ENCODE results near the gene CKAP5. TPM values are rescaled to one million over a fixed set of nuclear protein-coding genes. Genes with fewer than 3 reads are reported as not detected.

CKAP5 gene
- total RNA-seq, 2 donors from 2014 or later, result 162 to 211 TPM

DNA sequence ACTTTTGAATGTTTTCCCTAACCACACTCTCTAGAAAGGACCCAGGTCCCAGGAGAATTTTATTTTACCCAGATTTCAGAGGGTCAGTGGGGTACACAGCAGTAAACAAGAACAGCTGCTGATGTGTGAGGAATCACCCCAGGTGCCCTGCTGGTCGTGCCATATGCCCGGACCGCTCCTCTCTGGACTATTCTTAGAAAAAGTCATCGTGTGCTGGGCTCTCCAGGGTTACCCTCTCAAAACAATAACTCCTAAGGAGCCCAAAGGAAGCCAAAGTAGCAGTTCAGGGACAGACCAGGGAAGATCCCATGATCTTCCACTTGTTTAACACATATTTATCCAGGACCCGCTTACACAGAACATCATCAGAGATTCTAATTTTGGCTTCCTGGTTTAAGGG, 42.6 kb upstream of the CKAP5 start:
- no peak overlapping the region for H3K27ac ChIP-seq (ENCODE audit: low read depth, low read length)
- H3K9me3 ChIP-seq (ENCODE audit: control insufficient read depth, low read length), result no peaks in the 10 kb centered on the region
- no peaks in the 10 kb centered on the region for H3K4me1 ChIP-seq (ENCODE audit: control insufficient read depth, insufficient read depth, low read length)
- Mint-ChIP-seq H3K36me3 (ENCODE audit: low read depth) (peaks cover 29% of the 10 kb centered on the region), H3K9me3 (peaks cover 5% of the 10 kb centered on the region), H3K4me1 (no peaks in the 10 kb centered on the region), H3K4me3 (no peak overlapping the region), H3K27me3 (ENCODE audit: insufficient read depth) (no peaks in the 10 kb centered on the region), H3K27ac (no peak overlapping the region)
- no peaks in the 10 kb centered on the region for H3K27me3 ChIP-seq (ENCODE audit: control insufficient read depth, insufficient read depth, low read length, poor library complexity, severe bottlenecking)
- no peak for DNase-seq
- no peak overlapping the region for H3K4me3 ChIP-seq (ENCODE audit: low read length)
- H3K9ac ChIP-seq (ENCODE audit: extremely low read depth, low read length, poor library complexity, severe bottlenecking), result no peak overlapping the region
- TF ChIP-seq, protein P1, sequence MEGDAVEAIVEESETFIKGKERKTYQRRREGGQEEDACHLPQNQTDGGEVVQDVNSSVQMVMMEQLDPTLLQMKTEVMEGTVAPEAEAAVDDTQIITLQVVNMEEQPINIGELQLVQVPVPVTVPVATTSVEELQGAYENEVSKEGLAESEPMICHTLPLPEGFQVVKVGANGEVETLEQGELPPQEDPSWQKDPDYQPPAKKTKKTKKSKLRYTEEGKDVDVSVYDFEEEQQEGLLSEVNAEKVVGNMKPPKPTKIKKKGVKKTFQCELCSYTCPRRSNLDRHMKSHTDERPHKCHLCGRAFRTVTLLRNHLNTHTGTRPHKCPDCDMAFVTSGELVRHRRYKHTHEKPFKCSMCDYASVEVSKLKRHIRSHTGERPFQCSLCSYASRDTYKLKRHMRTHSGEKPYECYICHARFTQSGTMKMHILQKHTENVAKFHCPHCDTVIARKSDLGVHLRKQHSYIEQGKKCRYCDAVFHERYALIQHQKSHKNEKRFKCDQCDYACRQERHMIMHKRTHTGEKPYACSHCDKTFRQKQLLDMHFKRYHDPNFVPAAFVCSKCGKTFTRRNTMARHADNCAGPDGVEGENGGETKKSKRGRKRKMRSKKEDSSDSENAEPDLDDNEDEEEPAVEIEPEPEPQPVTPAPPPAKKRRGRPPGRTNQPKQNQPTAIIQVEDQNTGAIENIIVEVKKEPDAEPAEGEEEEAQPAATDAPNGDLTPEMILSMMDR (conservative IDR thresholded peaks at IDR 0.05), result no peak
- 90 to 100% methylated on average over 2 to 5 of the region's 5 CpGs for WGBS, 2 experiments (ENCODE audit: insufficient coverage in 1 of 2, insufficient read length in 1 of 2)
- H3K36me3 ChIP-seq (ENCODE audit: control insufficient read depth, insufficient read depth, low read length), result no peaks in the 10 kb centered on the region

DNA sequence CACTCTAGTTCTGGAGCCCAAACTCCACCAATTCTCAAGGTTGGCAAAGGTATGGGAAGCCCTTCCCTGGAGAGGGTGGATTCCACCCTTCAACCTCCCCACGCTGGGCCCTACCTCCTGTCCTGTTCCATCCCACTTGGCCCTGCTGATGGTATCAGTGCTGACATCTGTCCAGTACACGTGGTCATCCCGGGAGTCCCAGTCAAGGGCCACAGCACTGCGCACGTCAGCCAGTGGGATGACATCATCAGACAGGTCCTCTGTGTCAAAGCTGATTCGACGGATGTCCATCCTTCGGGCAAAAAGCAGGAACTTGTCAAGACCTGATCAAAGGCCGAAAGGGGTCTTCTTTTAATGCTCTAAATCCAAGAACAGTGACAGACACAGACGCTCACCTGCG, 40.1 kb upstream of the CKAP5 start:
- peaks cover 7% of the 10 kb centered on the region for H3K9me3 Mint-ChIP-seq
- Histone ChIP-seq H3K4me3 (ENCODE audit: low read length) (no peak overlapping the region), H3K27me3 (ENCODE audit: control insufficient read depth, insufficient read depth, low read length, poor library complexity, severe bottlenecking) (no peaks in the 10 kb centered on the region), H3K36me3 (ENCODE audit: control insufficient read depth, insufficient read depth, low read length) (peaks cover 5% of the 10 kb centered on the region), H3K9ac (ENCODE audit: extremely low read depth, low read length, poor library complexity, severe bottlenecking) (no peak overlapping the region), H3K27ac (ENCODE audit: low read depth, low read length) (no peak overlapping the region), H3K9me3 (ENCODE audit: control insufficient read depth, low read length) (no peaks in the 10 kb centered on the region), H3K4me1 (ENCODE audit: control insufficient read depth, insufficient read depth, low read length) (no peaks in the 10 kb centered on the region)
- no peak overlapping the region for H3K27ac Mint-ChIP-seq
- no peaks in the 10 kb centered on the region for H3K27me3 Mint-ChIP-seq (ENCODE audit: insufficient read depth)
- no peak for DNase-seq
- H3K4me3 Mint-ChIP-seq, result no peak overlapping the region
- TF ChIP-seq, protein P1 (conservative IDR thresholded peaks at IDR 0.05), result no peak
- H3K4me1 Mint-ChIP-seq, result no peaks in the 10 kb centered on the region
- H3K36me3 Mint-ChIP-seq (ENCODE audit: low read depth), result peaks cover 37% of the 10 kb centered on the region
- WGBS, 2 experiments (ENCODE audit: insufficient coverage in 1 of 2, insufficient read length in 1 of 2), result 96 to 97% methylated on average over 10 to 11 of the region's 11 CpGs

DNA sequence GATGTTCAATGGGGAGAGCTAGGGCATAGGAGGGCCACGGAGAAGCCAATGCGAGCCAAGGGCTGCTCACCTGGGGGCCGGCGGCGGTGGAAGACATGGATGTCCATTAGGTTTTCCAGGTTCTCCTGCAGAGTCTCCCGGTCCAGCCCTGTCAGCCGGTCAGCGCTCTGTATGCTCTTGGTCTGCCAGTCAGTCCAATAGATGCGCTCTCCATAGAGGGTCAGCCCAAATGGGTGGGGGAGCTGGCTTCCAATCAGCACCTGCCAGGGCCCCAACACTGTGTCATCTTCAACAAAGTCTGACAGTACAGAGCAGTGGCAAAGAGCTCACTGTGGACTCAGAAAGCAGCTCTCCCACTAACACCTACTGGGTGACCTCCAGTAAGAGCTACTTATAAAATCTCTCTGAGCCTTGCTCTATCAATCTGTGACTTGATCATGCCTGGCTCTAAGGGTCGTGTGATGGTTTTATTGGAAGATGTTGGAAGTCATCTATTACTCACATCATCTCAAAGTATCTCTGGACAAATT, 33.0 kb upstream of the CKAP5 start:
- Mint-ChIP-seq H3K27ac (no peak overlapping the region), H3K4me1 (no peaks in the 10 kb centered on the region), H3K36me3 (ENCODE audit: low read depth) (peaks cover 35% of the 10 kb centered on the region), H3K4me3 (no peak overlapping the region), H3K27me3 (ENCODE audit: insufficient read depth) (no peaks in the 10 kb centered on the region), H3K9me3 (peaks cover 7% of the 10 kb centered on the region)
- no peak overlapping the region for H3K27ac ChIP-seq (ENCODE audit: low read depth, low read length)
- H3K9me3 ChIP-seq (ENCODE audit: control insufficient read depth, low read length), result no peaks in the 10 kb centered on the region
- peaks cover 5% of the 10 kb centered on the region for H3K36me3 ChIP-seq (ENCODE audit: control insufficient read depth, insufficient read depth, low read length)
- H3K27me3 ChIP-seq (ENCODE audit: control insufficient read depth, insufficient read depth, low read length, poor library complexity, severe bottlenecking), result no peaks in the 10 kb centered on the region
- no peak overlapping the region for H3K4me3 ChIP-seq (ENCODE audit: low read length)
- H3K4me1 ChIP-seq (ENCODE audit: control insufficient read depth, insufficient read depth, low read length), result no peaks in the 10 kb centered on the region
- TF ChIP-seq, protein P1 (conservative IDR thresholded peaks at IDR 0.05), result no peak
- WGBS, 2 experiments (ENCODE audit: insufficient coverage in 1 of 2, insufficient read length in 1 of 2), result 88 to 100% methylated on average over 3 to 10 of the region's 10 CpGs
- no peak for DNase-seq
- H3K9ac ChIP-seq (ENCODE audit: extremely low read depth, low read length, poor library complexity, severe bottlenecking), result no peak overlapping the region

All from endodermal cell (in vitro differentiated cells).